Raji (cell line): ENCODE results near the gene OSCAR.

Experiments
- POLR2A ChIP-seq: IDR thresholded peaks from 2 replicates; pipeline ENCODE4 v1.6.1; 2011; ENCODE audit warnings: low read depth, low read length, control low read depth; ENCODE audit not compliant: insufficient read depth

The OSCAR gene

DNA sequence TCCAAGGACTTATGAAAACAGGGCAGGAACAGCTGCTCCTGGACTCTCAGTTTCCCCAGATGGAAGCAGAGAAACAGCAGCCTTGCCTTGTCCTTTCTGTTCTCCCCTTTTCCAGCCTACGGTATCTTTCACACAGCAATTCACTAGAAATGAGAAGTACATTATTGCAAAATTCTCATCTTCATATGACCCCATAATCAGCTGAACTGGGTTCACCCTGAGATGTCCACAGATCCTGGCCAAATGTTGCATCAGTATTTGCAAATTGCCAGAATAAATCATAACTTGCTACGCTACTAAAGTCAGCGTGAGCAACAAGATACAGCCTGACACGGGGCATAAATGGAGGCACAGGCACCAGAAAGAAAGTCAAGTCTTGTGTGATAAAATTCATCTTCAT is 53.0 kb downstream of the OSCAR start:
- TF ChIP-seq POLR2A = no peak

DNA sequence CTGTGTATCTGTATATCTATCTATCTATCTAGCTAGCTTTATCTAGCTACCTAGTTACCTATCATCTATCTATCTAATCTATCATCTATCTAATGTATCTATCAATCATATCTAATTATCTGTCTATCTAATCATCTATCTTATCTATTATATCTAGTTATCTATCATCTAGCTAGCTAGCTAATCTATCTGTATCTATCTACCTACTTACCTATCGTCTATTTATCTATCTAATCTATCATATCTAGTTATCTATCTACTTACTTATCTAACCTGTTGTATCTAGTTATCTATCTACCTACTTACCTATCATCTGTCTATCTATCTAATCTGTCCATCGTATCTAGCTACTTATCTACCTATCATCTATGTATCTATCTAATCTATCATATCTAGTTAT is 54.8 kb downstream of the OSCAR start:
- no peak for TF ChIP-seq POLR2A
